Urothelium cell line (cell line): Measurements from ENCODE around the gene DLG5.

Experiments
- DNase-seq: peaks from one replicate; pipeline ENCODE4 v3.0.0; 2011; ENCODE audit warnings: low spot score, mixed read lengths
- FAIRE-seq: peaks from 2 replicates; lab custom pipeline; 2011; peaks lifted over from hg19 to GRCh38; lab: Jason Lieb, UNC

DLG5 gene

DNA sequence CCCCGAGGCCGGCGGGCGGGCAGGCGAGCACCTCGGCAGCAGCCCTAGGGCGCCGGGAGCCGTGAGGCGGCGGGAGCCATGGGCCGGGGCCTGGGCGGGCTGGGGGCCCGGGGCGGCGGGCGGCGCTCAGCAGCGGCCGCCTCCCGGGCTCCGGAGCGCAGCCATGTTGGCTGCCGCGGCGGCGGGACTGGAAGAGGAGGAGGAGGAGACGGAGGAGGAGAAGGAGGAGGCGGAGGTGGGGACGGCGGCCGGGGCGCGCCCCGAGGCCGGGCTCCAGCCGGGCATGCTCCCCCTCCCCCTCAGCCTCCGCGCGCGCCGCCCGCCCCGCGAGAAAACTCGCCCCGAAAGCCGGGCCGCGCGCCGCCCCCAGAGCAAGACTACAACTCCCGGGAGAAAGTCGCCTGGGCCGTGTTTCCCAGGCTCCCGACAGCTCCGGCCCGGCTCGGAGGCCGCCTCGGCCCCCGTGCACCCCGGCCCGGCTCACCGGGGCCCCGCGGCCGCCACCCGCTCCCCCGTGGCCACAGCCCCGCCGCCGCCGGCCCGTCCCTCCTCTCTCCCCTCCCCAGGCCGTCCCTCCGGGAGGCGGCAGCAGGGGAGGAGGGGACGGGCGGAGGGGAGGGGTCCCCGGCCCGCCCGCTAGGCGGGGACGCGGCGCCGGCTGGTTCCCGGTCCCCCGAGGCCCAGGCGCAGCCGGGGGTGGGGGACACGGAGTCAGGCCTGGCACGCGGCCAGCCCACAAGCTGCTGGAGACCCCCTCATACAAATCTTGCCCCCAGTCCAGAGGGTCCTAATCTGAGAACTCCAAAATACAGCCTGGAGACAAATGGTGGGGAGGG lies at the start of gene DLG5:
Gene DLG5, minus strand, starts transcription at position 190 of the 836 bp plus-strand sequence. CDS start 235 bp downstream, outside the sequence.
- DNase-seq (peak; percentile 84), FAIRE-seq (no peak)

GRCh38 chr10:77975086-77975666 lies 48.6 kb upstream of the DLG5 start:
- DNase-seq (no peak), FAIRE-seq (no peak)

DNA sequence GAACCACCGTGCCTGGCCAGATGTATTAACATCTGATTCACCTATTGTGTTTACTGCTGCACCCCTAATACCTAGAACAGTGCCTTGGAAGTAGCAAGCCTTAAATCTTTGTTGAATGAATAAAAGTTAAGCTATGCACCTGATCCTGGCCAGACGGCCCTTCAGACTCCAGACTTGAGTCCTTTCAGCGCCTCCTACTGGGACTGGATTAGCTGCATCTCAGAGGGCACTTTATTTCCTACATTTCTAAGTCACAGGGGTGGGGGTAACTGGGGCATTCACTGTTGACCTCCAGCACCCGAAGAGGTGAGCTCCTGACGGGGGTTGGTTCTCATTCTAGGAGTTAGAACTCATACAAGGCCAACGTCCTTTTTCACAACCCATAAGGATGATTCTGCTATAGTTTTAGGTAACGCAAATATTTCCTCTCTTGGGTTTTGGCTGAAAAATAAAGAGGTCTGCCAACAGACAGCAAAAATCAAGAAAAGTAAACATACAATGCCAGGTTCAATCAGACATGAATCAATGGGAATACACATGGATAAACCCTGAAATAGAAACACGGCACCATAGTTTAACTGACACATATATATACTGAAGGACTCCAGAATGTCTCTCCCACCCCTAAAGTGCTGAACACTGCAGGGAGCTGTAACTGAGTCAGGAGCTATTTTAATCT lies 48.0 kb upstream of the DLG5 start:
- no peak for FAIRE-seq
- DNase-seq: peak; percentile 16

DNA sequence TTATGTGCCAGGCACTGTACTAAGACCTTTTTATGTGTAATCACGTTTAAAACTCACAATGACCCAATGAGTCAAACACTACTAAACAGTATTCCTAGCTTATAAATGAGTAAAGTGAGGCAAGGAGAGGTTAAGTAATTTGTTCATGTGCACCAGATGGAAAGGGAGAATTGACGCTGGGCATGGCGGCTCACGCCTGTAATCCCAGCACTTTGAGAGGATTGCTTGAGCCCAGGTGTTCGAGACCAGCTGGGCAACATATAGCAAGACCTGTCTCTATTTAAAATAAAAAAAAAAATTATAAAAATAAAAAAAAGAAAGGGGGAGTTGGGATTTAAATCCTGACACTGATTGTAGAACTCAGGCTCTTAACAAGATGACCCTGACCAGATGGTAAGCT lies 46.7 kb upstream of the DLG5 start:
- DNase-seq (no peak), FAIRE-seq (no peak)

DNA sequence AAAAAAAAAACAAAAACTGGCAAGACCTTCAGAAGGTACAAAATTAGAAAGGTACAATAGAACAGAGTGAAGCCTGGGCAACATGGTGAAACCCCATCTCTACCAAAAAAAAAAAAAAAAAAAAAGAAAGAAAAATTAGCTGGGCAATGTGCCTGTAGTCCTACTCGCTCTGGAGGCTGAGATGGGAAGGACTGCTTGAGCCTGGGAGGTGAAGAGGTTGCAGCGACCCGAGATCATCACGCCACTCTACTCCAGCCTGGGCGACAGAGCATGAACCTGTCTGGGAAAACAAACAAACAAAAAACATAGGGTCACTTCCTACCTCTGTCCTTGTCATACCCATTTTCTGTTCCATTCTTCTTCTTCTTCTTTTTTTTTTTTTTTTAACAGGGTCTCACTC lies 45.6 kb upstream of the DLG5 start:
- DNase-seq (no peak), FAIRE-seq (no peak)

DNA sequence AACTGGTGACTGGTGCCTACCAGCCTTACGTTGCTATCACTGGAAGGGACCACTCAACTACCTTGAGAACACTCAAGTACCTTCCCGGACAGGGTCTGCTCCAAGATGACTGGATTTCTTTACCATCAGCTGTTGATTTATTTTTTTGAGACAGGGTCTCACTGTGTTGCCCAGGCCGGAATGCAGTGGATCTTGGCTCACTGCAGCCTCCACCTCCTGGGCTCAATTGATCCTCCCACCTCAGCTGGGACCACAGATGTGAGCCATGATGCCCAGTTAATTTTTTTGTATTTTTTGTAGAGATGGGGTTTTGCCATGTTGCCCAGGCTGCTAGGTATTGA lies 45.2 kb upstream of the DLG5 start:
- no peak for FAIRE-seq
- DNase-seq: no peak

GRCh38 chr10:77970869-77971803 lies 44.6 kb upstream of the DLG5 start:
- FAIRE-seq: no peak
- DNase-seq: peak; percentile 71

- DNase-seq (no peak), FAIRE-seq (no peak)
Observed at GRCh38 chr10:77969114-77969513, 42.6 kb upstream of the DLG5 start.

- FAIRE-seq (no peak), DNase-seq (no peak)
Observed at GRCh38 chr10:77967611-77968022, 41.1 kb upstream of the DLG5 start.

DNA sequence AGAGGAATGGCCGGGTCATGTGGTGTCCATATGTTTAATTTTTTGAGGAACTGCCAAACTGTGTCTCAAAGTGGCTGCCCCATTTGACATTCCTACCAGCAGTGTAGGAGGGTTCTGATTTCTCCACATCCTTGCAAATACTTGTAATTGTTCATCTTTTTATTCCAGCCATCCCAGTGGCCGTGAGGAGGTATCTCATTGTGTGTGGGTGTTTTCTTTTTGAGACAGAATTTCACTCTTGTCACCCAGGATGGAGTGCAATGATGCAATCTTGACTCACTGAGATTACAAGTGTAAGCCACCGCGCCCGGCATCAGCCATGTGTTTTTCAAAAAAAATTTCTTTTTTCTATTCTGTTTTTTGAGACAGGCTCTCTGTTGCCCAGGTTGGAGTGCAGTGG lies 38.7 kb upstream of the DLG5 start:
- DNase-seq: no peak
- no peak for FAIRE-seq

- DNase-seq (no peak), FAIRE-seq (no peak)
Observed at GRCh38 chr10:77964811-77965210, 38.3 kb upstream of the DLG5 start.

DNA sequence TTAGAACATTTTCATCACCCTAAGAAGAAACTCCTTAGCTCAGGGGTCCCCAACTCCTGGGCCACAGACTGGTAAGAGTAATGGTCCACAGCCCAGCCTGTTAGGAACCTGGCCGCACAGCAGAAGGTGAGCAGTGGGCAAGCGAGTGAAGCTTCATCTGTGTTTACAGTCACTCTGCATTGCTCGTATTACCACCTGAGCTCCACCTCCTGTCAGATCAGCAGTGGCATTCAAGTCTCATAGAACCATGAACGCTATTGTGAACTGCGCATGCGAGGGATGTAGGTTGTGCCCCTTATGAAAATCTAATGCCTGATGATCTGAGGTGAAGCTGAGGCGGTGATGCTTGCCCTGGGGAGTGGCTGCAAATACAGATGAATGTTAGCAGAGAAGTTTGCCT lies 37.3 kb upstream of the DLG5 start:
- FAIRE-seq (no peak), DNase-seq (no peak)

DNA sequence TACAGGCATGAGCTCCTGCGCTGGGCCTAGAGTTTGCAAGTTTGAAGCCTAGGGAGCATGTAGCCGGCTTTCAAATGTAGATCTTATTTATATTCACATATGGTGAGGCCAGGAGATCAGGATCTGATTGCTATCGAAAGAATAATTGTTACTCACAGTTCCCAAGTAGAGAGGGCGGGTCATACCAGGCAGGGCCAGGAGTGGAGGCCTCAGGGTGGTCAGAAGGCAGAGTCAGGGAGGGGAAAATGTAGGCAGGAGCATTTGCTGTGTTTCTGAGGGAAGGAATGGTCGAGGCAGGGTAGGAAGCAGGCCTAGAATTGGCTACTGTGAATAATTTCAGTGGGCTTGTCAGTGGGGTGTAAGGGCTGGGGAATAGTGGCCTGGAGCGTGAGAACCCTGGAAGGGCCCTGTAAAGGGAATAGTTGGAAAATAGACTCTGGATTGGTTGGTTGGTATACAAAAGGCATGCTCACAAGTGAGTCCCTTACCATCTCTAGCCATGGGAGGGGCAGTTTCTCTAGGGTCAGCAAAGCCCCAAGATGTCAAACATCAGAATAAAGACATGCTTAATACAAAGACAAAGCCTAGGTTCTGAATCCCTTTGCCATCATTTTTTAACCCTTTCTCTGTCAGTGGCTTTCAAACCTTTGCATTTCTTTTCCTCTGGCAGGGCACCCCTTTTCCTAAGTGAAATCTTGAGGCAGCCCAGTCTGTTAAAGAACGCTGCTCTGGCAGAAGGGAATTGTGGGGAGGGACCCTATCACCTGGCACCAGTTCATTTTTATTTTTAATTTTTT lies 36.0 kb upstream of the DLG5 start:
- no peak for FAIRE-seq
- DNase-seq: no peak

GRCh38 chr10:77961668-77962067 lies 35.1 kb upstream of the DLG5 start:
- DNase-seq: no peak
- no peak for FAIRE-seq

DNA sequence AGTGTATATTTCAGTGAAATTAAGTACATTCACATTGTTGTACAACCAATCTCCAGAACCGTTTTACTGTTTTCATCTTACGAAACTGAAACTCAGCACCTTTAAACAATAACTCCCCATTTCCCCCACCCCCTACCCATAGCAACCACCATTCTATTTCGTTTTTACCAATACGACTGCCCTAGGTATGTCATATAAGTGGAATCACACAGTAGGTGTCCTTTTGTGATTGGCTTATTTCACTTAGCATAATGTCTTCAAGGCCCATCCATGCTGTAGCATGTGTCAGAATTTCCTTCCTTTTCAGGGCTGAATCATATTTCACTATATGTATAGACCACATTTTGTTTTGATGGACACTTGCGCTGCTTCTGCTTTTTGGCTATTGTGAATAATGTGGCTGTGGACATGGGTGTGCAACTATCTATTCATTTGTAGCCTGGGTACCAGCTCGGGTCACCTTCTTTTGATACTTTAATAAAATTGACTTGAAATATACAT lies 34.3 kb upstream of the DLG5 start:
- FAIRE-seq (no peak), DNase-seq (no peak)

DNA sequence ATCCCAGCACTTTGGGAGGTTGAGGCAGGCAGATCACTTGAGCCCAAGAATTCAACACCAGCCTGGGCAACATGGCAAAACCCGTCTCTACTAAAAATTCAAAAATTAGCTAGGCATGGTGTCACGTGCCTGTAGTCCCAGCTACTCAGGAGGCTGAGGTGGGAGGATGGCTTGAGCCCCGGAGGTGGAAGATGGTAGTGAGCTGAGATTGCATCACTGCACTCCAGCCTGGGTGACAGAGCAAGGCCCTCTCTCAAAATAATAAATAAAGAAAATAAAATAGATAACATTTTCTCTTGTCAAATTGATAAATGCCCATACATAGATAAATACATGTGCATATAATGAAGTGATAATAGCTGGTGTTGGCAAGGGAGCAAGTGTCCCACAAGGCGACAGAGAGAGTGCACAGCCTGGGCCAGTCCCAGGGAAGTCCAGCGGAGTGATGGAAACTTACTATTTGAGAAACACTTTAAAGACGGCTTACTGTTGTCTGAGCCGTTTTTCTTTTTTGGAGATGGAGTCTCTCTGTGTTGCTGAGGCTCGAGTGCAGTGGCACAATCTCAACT lies 33.4 kb upstream of the DLG5 start:
- DNase-seq: no peak
- FAIRE-seq: no peak

- no peak for DNase-seq
- no peak for FAIRE-seq
Observed at GRCh38 chr10:77959384-77959783, 32.8 kb upstream of the DLG5 start.

DNA sequence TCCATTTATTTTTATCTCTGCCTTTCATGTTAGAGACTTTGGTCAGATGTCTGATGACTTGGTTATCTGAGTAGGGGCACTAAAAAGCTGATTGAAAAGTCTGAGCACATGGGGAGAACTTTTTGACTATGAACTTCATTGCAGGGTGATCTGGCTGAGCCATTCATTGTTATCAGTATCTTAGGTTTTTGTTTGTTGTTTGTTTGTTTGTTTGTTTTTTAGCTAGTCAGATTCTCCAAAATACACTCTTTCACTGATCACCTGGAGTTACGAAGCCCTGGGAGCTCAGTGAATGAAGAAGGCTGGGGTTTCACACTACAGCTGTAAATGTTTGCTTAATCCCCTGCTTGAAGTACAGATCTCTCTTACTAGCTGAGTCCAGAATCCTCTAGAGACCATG lies 28.6 kb upstream of the DLG5 start:
- DNase-seq (no peak), FAIRE-seq (no peak)

DNA sequence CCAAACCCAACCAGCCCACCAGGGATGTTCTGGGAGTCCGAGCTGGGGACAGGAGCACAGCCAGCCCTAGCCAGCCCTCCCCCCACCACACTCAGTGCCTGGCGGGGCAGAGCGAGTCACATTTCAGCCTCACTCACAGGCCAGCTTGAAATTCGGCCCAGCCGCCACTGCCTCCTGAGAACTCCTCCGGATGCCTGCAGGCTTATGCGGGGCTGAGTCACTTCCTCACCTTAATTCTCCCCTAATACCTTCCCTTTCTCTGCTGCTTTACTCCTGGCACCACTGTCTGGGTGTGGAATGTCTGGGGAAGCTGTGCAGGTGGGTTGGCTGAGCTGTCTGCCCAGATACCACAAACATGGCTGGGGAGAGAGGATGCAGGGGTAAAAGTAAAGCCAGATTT lies 22.6 kb upstream of the DLG5 start:
- DNase-seq: peak; percentile 93
- peak; percentile 82 for FAIRE-seq

DNA sequence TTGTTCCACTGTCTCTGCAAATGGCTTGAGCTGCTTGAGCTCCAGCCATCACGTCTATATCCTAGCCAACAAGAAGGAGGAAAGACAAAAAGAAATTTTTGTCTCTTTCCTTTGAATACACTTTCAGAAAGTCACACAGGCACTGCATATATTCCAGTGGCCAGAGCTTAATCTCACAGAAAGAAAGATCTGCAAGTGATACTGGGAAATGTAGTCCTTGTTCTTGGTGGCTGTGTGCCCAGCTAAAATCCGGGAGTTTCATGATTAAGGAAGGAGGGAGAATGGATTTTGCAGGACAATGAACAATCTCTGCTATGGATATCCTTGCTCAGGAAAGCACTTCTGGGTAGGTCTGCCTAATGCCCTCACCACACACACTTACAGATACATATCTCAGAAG lies 19.5 kb upstream of the DLG5 start:
- no peak for FAIRE-seq
- DNase-seq: peak; percentile 39
